Measurements from ENCODE around the gene SSTR5.

Gene SSTR5

GRCh38 chr16:1102333-1102700, 29.8 kb downstream of the SSTR5 start:
- H3K4me3 ChIP-seq (ENCODE audit: low read depth in 1 of 2, low read length in 2 of 2): no peak overlapping the region
- no peaks in the 10 kb centered on the region for H3K27me3 ChIP-seq (ENCODE audit: insufficient read depth, low read length, poor library complexity)

GRCh38 chr16:1102921-1103635, 30.5 kb downstream of the SSTR5 start:
- DNase-seq (peak; percentile 70), ATAC-seq (ENCODE audit: insufficient read depth, low read depth) (peak; percentile 84)
- peaks cover 3% of the 10 kb centered on the region for H3K4me1 ChIP-seq (ENCODE audit: insufficient read depth, low read length)
- no peaks in the 10 kb centered on the region for H3K79me2 ChIP-seq (ENCODE audit: insufficient read depth, low read length)
- H3K36me3 ChIP-seq (ENCODE audit: insufficient read depth, low read length): no peaks in the 10 kb centered on the region
- H3K27me3 ChIP-seq (ENCODE audit: insufficient read depth, low read length, poor library complexity): no peaks in the 10 kb centered on the region
- H2AFZ ChIP-seq (ENCODE audit: low read depth, low read length): no peak overlapping the region
- H3K9ac ChIP-seq (ENCODE audit: low read depth, low read length): no peak overlapping the region
- H3K4me2 ChIP-seq (ENCODE audit: insufficient read depth, low read length): 0 out of 2 replicates have a peak overlapping the region, but pooled peaks have one; percentile 36
- H4K20me1 ChIP-seq (ENCODE audit: insufficient read depth, low read length): peaks cover 2% of the 10 kb centered on the region
- TF ChIP-seq CTCF (IDR thresholded peaks at IDR 0.05; ENCODE audit: borderline replicate concordance, extremely low read depth, low read length, poor library complexity, severe bottlenecking) (peak; percentile 75), EZH2 (IDR thresholded peaks at IDR 0.05; ENCODE audit: borderline replicate concordance, low read depth, low read length, severe bottlenecking) (no peak)
- no peak overlapping the region for H3K27ac ChIP-seq (ENCODE audit: low read length)
- no peak overlapping the region for H3K4me3 ChIP-seq (ENCODE audit: low read depth in 1 of 2, low read length in 2 of 2)
- H3K9me3 ChIP-seq (ENCODE audit: insufficient read depth, low read length, severe bottlenecking): no peaks in the 10 kb centered on the region

More at GRCh38 chr16:1102333-1102700, 29.8 kb downstream of the SSTR5 start:
- Histone ChIP-seq H3K9ac (ENCODE audit: low read depth, low read length) (no peak overlapping the region), H3K36me3 (ENCODE audit: insufficient read depth, low read length) (no peaks in the 10 kb centered on the region), H3K27ac (ENCODE audit: low read length) (no peak overlapping the region), H2AFZ (ENCODE audit: low read depth, low read length) (no peak overlapping the region), H3K4me1 (ENCODE audit: insufficient read depth, low read length) (peaks cover 3% of the 10 kb centered on the region), H4K20me1 (ENCODE audit: insufficient read depth, low read length) (peaks cover 2% of the 10 kb centered on the region), H3K9me3 (ENCODE audit: insufficient read depth, low read length, severe bottlenecking) (no peaks in the 10 kb centered on the region), H3K79me2 (ENCODE audit: insufficient read depth, low read length) (no peaks in the 10 kb centered on the region), H3K4me2 (ENCODE audit: insufficient read depth, low read length) (no peak overlapping the region)
- DNase-seq (no peak), ATAC-seq (ENCODE audit: insufficient read depth, low read depth) (no peak)
- TF ChIP-seq CTCF (IDR thresholded peaks at IDR 0.05; ENCODE audit: borderline replicate concordance, extremely low read depth, low read length, poor library complexity, severe bottlenecking) (no peak), EZH2 (IDR thresholded peaks at IDR 0.05; ENCODE audit: borderline replicate concordance, low read depth, low read length, severe bottlenecking) (no peak)

GRCh38 chr16:1103636-1103980, 31.1 kb downstream of the SSTR5 start:
- H3K4me1 ChIP-seq (ENCODE audit: insufficient read depth, low read length): peaks cover 3% of the 10 kb centered on the region
- H3K4me3 ChIP-seq (ENCODE audit: low read depth in 1 of 2, low read length in 2 of 2): no peak overlapping the region

More at GRCh38 chr16:1103636-1103980, 31.1 kb downstream of the SSTR5 start:
- Histone ChIP-seq H3K27ac (ENCODE audit: low read length) (no peak overlapping the region), H4K20me1 (ENCODE audit: insufficient read depth, low read length) (peaks cover 2% of the 10 kb centered on the region), H3K9me3 (ENCODE audit: insufficient read depth, low read length, severe bottlenecking) (no peaks in the 10 kb centered on the region), H2AFZ (ENCODE audit: low read depth, low read length) (no peak overlapping the region), H3K36me3 (ENCODE audit: insufficient read depth, low read length) (no peaks in the 10 kb centered on the region), H3K27me3 (ENCODE audit: insufficient read depth, low read length, poor library complexity) (no peaks in the 10 kb centered on the region), H3K4me2 (ENCODE audit: insufficient read depth, low read length) (no peak overlapping the region), H3K9ac (ENCODE audit: low read depth, low read length) (no peak overlapping the region), H3K79me2 (ENCODE audit: insufficient read depth, low read length) (no peaks in the 10 kb centered on the region)
- no peak for DNase-seq
- no peak for ATAC-seq (ENCODE audit: insufficient read depth, low read depth)
- no peak for TF ChIP-seq CTCF (IDR thresholded peaks at IDR 0.05; ENCODE audit: borderline replicate concordance, extremely low read depth, low read length, poor library complexity, severe bottlenecking)
- TF ChIP-seq EZH2 (IDR thresholded peaks at IDR 0.05; ENCODE audit: borderline replicate concordance, low read depth, low read length, severe bottlenecking): no peak

Data from DND-41 (cell line).